Measurements from ENCODE around the gene CKAP2L.
"Not testable (repeated sequence)": the region's sequence is repeated elsewhere in the genome, so short reads cannot be mapped to it uniquely, and the experiment has no call there.

CKAP2L gene

DNA sequence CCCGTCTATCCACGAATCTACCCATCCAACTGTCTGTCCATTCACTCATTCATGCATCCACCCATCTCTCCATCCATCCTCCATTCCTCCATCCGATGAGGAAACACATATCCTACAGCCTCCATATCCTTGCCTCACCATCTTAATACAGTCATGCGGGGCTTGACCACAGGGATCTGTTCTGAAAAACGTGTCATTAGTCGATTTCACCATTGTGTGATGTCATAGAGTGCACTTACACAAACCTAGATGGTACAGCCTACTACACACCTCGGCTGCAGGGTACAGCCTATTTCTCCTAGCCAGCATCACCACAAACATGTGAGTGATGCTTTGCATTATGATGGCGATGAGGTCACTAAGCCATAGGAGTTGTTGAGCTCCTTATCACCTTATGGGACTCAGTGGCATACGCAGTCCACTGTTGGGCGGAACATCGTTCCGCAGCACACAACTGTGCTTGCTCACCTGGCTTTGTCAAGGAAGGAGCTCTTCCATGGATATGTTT, 45.5 kb downstream of the CKAP2L start:
- no peak overlapping the region for H3K27ac ChIP-seq (ENCODE audit: poor library complexity, severe bottlenecking)
- no peaks in the 10 kb centered on the region for H3K9me3 ChIP-seq (ENCODE audit: severe bottlenecking)
- no peaks in the 10 kb centered on the region for H3K27me3 ChIP-seq (ENCODE audit: insufficient read depth, poor library complexity, severe bottlenecking)
- no peak overlapping the region for H3K4me3 ChIP-seq (ENCODE audit: severe bottlenecking)
- TF ChIP-seq, protein P1, sequence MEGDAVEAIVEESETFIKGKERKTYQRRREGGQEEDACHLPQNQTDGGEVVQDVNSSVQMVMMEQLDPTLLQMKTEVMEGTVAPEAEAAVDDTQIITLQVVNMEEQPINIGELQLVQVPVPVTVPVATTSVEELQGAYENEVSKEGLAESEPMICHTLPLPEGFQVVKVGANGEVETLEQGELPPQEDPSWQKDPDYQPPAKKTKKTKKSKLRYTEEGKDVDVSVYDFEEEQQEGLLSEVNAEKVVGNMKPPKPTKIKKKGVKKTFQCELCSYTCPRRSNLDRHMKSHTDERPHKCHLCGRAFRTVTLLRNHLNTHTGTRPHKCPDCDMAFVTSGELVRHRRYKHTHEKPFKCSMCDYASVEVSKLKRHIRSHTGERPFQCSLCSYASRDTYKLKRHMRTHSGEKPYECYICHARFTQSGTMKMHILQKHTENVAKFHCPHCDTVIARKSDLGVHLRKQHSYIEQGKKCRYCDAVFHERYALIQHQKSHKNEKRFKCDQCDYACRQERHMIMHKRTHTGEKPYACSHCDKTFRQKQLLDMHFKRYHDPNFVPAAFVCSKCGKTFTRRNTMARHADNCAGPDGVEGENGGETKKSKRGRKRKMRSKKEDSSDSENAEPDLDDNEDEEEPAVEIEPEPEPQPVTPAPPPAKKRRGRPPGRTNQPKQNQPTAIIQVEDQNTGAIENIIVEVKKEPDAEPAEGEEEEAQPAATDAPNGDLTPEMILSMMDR (IDR thresholded peaks at IDR 0.05; ENCODE audit: poor library complexity, severe bottlenecking) = no peak
- H3K36me3 ChIP-seq (ENCODE audit: low read depth) = no peaks in the 10 kb centered on the region
- ATAC-seq (ENCODE audit: low read depth) (no peak), DNase-seq (ENCODE audit: low spot score) (no peak)
- H3K4me1 ChIP-seq (ENCODE audit: insufficient read depth, poor library complexity, severe bottlenecking) = no peaks in the 10 kb centered on the region

DNA sequence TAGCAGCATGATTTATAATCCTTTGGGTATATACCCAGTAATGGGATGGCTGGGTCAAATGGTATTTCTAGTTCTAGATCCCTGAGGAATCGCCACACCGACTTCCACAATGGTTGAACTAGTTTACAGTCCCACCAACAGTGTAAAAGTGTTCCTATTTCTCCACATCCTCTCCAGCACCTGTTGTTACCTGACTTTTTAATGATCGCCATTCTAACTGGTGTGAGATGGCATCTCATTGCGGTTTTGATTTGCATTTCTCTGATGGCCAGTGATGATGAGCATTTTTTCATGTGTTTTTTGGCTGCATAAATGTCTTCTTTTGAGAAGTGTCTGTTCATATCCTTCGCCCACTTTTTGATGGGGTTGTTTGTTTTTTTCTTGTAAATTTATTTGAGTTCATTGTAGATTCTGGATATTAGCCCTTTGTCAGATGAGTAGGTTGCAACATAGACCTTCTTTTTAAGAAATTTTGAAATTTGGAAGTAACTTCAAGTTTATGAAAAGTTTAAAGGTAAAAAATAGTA, 47.5 kb downstream of the CKAP2L start:
- not testable (repeated sequence) for H3K4me3 ChIP-seq (ENCODE audit: severe bottlenecking); ATAC-seq (ENCODE audit: low read depth)

DNA sequence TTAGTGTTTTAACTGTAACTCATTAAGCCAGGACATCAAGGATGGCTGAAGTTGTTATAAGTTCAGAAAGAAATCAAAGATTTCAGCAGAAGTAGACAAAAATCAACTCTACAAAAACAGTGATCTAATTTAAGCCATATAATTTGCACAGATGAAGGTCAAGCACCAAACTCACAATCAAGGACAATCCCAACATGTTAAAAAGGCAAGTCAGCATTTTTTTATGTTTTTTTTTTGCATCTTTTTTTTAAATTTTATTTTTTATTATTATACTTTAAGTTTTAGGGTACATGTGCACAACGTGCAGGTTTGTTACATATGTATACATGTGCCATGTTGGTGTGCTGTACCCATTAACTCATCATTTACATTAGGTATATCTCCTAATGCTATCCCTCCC, 48.3 kb downstream of the CKAP2L start:
- not testable (repeated sequence) for H3K9me3 ChIP-seq (ENCODE audit: severe bottlenecking); H3K4me3 ChIP-seq (ENCODE audit: severe bottlenecking); H3K27ac ChIP-seq (ENCODE audit: poor library complexity, severe bottlenecking); DNase-seq (ENCODE audit: low spot score); ATAC-seq (ENCODE audit: low read depth); H3K36me3 ChIP-seq (ENCODE audit: low read depth); H3K27me3 ChIP-seq (ENCODE audit: insufficient read depth, poor library complexity, severe bottlenecking); H3K4me1 ChIP-seq (ENCODE audit: insufficient read depth, poor library complexity, severe bottlenecking)

More for the DNA sequence above, 47.5 kb downstream of the CKAP2L start:
- H3K9me3 ChIP-seq (ENCODE audit: severe bottlenecking); H3K27ac ChIP-seq (ENCODE audit: poor library complexity, severe bottlenecking); H3K4me1 ChIP-seq (ENCODE audit: insufficient read depth, poor library complexity, severe bottlenecking); H3K36me3 ChIP-seq (ENCODE audit: low read depth); DNase-seq (ENCODE audit: low spot score); H3K27me3 ChIP-seq (ENCODE audit: insufficient read depth, poor library complexity, severe bottlenecking): not testable (repeated sequence)

DNA sequence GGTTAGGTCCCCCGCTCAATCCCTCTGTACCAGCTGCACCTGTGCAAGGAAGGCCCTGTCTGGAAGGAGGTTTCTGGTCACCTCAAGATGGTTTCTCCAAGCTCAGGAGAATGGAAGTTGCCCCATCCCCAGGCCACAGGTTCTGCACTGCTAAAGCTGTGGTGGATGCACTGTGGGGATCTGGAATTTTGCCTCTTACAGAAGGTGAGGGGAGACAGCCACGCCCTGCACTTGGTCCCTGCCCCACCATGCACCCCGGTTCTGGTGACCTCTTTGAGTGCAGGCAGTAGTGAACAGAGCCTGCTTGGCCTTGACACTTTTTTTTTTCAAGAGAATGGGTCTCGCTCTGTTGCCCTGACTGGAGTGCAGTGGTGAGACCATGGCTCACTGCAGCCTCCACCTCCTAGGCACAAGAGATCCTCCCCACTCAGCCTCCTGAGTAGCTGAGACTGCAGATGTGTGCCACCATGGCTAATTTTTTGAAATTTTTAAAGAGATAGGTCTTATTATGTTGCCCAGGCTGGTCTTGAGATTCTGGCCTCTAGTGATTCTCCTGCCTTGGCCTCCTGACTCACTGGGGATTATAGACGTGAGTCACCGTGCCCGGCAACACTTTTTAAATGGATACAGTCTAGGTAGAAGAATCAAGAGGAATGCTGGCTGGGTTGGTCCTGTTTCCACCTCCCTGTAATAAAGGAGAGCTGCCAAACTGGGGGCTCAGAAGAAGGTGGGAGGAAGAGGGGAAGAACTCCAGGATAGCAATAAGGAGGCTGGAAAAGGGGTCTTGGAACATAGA, 49.4 kb downstream of the CKAP2L start:
- no peak overlapping the region for H3K4me3 ChIP-seq (ENCODE audit: severe bottlenecking)
- TF ChIP-seq, protein P1 (IDR thresholded peaks at IDR 0.05; ENCODE audit: poor library complexity, severe bottlenecking) = no peak
- H3K27ac ChIP-seq (ENCODE audit: poor library complexity, severe bottlenecking) = no peak overlapping the region
- ATAC-seq (ENCODE audit: low read depth) (peak; percentile 97), DNase-seq (ENCODE audit: low spot score) (no peak)
- H3K4me1 ChIP-seq (ENCODE audit: insufficient read depth, poor library complexity, severe bottlenecking) = no peaks in the 10 kb centered on the region
- H3K9me3 ChIP-seq (ENCODE audit: severe bottlenecking) = no peaks in the 10 kb centered on the region
- no peaks in the 10 kb centered on the region for H3K27me3 ChIP-seq (ENCODE audit: insufficient read depth, poor library complexity, severe bottlenecking)
- H3K36me3 ChIP-seq (ENCODE audit: low read depth) = no peaks in the 10 kb centered on the region

DNA sequence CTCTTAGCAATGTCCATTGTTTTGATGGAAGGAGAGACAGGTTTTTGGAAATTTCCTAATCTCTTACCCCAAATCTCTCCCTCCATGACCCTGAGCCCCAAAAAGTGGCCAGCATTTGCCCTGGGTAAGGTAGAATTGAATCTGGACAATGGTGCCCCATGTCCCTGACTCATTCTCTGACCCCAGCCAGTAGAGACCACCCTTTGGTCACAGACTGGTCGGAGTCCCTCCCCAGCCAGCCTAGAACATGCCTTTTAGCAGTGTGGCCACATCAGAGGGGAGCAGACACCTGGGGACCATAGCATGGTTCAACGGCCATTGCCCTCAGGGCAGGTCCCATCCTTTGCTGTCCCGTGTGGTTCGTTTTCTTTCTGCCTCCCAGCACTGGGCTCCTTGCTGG, 50.1 kb downstream of the CKAP2L start:
- ATAC-seq (ENCODE audit: low read depth) (no peak), DNase-seq (ENCODE audit: low spot score) (no peak)
- H3K9me3 ChIP-seq (ENCODE audit: severe bottlenecking) = no peaks in the 10 kb centered on the region
- no peak overlapping the region for H3K4me3 ChIP-seq (ENCODE audit: severe bottlenecking)
- no peaks in the 10 kb centered on the region for H3K36me3 ChIP-seq (ENCODE audit: low read depth)
- H3K4me1 ChIP-seq (ENCODE audit: insufficient read depth, poor library complexity, severe bottlenecking) = no peaks in the 10 kb centered on the region
- TF ChIP-seq, protein P1 (IDR thresholded peaks at IDR 0.05; ENCODE audit: poor library complexity, severe bottlenecking) = no peak
- H3K27me3 ChIP-seq (ENCODE audit: insufficient read depth, poor library complexity, severe bottlenecking) = no peaks in the 10 kb centered on the region
- no peak overlapping the region for H3K27ac ChIP-seq (ENCODE audit: poor library complexity, severe bottlenecking)

DNA sequence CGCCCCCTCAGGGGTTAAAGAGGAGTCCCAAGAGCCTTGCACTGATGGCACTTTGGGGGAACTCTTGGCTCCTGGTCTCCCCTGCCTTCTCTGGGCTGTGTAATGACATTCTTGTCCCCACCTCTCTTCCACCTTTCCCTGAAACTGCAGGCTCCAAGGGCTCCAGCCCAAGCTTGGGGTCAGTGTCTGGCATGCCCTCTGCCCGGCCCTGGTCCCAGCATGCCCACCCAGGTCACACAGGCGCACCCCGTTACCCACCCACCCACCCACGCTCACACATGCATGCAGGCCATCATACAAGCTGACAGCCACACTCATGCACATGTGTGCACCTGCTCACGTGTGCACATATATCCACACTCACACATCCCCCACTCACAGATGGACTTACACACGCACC, 50.5 kb downstream of the CKAP2L start:
- ATAC-seq (ENCODE audit: low read depth) = no peak
- TF ChIP-seq, protein P1 (IDR thresholded peaks at IDR 0.05; ENCODE audit: poor library complexity, severe bottlenecking) = no peak
- Histone ChIP-seq H3K36me3 (ENCODE audit: low read depth) (no peaks in the 10 kb centered on the region), H3K27me3 (ENCODE audit: insufficient read depth, poor library complexity, severe bottlenecking) (no peaks in the 10 kb centered on the region), H3K4me3 (ENCODE audit: severe bottlenecking) (no peak overlapping the region), H3K27ac (ENCODE audit: poor library complexity, severe bottlenecking) (no peak overlapping the region), H3K9me3 (ENCODE audit: severe bottlenecking) (no peaks in the 10 kb centered on the region), H3K4me1 (ENCODE audit: insufficient read depth, poor library complexity, severe bottlenecking) (no peaks in the 10 kb centered on the region)
- DNase-seq (ENCODE audit: low spot score) = no peak
